C4-2B (cell line): Measurements from ENCODE around the gene TP73.

Experiments used
- H3K27ac ChIP-seq: fragments of 450-650 bp; 2 replicates; pipeline ENCODE4 v1.5.1; 2017
- ZFX ChIP-seq: fragments of 450-650 bp; IDR thresholded peaks from 2 replicates; pipeline ENCODE4 v1.6.1; 2017
- TF ChIP-seq, protein P1 (sequence below): fragments of 450-650 bp; conservative IDR thresholded peaks from 2 replicates; pipeline ENCODE4 v1.5.1; 2017; ENCODE audit warnings: mild to moderate bottlenecking

The TP73 gene

DNA sequence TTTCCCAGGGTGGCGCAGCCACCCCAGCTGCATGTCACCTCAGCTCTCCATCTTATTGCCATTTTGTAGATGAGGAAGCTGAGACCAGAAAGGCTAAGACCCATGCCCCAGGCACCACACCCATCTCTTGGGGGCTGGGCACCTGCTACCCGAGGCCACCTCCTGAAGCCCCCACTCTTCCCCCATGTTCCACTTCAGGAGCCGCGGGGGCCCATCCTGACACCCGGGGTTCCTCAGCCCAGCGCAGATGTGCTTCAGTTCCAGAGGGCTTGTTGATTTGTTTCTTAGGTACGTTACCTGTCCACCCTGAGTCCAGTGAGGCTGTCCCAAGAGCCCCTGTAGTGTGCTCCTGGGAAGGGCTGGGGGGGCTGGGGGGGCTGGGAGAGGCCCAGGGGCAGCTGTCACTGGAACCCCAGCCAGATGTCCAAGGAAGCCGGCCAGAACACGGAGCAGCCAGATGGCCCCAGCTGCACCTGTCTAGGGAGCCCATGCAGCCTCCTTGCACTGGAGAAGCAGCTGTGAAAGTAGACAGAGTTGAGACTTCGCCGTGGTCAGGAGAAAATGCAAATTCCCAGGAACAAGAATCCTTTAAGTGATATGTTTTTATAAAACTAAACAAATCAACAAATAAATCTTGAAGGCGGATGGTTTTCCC lies 82.8 kb downstream of the TP73 start:
- TF ChIP-seq, protein P1, sequence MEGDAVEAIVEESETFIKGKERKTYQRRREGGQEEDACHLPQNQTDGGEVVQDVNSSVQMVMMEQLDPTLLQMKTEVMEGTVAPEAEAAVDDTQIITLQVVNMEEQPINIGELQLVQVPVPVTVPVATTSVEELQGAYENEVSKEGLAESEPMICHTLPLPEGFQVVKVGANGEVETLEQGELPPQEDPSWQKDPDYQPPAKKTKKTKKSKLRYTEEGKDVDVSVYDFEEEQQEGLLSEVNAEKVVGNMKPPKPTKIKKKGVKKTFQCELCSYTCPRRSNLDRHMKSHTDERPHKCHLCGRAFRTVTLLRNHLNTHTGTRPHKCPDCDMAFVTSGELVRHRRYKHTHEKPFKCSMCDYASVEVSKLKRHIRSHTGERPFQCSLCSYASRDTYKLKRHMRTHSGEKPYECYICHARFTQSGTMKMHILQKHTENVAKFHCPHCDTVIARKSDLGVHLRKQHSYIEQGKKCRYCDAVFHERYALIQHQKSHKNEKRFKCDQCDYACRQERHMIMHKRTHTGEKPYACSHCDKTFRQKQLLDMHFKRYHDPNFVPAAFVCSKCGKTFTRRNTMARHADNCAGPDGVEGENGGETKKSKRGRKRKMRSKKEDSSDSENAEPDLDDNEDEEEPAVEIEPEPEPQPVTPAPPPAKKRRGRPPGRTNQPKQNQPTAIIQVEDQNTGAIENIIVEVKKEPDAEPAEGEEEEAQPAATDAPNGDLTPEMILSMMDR = no peak
- no peak for TF ChIP-seq ZFX
- no peak overlapping the region for H3K27ac ChIP-seq

DNA sequence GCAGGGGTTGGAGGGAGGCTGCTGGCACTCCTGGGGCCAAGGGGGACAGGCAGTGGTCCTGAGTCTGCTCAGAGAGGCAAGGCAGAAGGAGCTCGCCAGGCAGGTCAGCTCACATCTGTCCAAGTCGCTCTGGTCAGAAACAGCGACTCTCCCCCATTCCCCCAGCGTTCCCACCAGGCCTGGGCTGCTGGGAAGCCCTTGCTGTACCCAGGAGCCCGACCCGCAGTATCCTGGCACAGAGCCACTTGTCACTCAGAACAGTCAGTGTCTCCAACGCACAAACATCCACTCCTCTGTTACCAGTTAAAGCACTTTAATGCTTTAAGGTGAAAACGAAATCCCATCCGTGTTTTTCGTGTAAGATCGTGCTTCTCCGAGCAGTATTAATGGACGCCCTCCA lies 83.4 kb downstream of the TP73 start:
- no peak overlapping the region for H3K27ac ChIP-seq
- TF ChIP-seq, protein P1 = no peak
- no peak for TF ChIP-seq ZFX

DNA sequence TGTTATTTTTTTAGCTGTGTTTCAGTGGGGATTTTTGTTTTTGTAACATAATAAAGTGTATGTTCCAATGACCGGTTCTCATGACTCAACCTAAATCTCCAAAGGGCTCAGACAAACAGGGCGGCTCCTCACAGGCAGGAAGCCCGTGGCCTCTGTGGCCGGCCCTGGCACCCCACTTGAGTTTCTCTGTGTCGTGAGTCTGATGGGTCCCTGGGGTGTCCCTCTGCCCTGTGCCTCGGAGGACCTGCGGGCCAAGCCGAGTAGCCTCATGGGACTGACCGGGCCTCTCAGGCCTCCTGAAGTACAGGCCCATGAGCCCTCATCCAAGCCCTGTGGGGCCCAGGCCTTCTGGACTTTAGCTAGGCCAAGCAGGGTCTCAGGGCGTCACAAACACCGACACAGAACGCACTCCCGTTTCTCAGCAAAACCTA lies 83.8 kb downstream of the TP73 start:
- no peak for TF ChIP-seq ZFX
- TF ChIP-seq, protein P1 = no peak
- no peak overlapping the region for H3K27ac ChIP-seq

DNA sequence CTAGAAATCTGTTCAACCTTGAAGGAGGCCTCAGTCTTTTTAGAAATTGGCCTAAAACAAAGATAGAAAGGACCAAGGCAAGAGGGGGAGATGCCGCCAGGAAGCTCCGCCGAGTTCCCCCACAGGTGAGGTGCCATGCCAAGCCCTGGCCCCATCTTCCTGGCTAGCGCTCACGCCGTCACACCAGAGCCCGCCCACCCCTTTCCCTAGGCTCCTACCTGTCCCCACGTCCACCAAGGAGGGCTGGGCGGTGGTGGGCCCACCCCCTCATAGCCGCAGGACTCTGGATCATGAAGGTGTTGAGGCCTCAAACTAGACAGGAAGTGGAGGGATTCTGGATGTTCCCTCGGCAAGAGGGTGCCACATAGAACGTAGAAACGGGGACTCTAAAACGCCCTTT lies 84.4 kb downstream of the TP73 start:
- H3K27ac ChIP-seq = no peak overlapping the region
- TF ChIP-seq ZFX = no peak
- TF ChIP-seq, protein P1 = no peak

DNA sequence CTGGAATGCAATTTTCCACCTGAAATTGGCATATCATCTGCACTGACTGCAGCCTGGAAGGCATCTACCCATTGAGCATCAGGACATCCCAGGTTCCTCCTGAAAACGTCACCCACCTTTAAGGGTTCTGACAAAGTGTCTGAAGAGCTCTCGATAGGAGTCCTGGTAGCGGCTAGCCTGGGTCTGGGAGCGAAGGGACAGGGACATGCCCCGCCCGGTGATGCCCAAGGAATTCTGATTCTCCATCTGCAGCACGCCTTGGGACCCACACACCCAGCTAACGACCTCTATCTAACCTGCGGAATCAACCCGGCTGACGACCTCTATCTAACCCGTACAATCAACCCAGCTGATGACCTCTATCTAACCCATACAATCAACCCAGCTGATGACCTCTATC lies 86.6 kb downstream of the TP73 start:
- TF ChIP-seq ZFX = no peak
- no peak overlapping the region for H3K27ac ChIP-seq

DNA sequence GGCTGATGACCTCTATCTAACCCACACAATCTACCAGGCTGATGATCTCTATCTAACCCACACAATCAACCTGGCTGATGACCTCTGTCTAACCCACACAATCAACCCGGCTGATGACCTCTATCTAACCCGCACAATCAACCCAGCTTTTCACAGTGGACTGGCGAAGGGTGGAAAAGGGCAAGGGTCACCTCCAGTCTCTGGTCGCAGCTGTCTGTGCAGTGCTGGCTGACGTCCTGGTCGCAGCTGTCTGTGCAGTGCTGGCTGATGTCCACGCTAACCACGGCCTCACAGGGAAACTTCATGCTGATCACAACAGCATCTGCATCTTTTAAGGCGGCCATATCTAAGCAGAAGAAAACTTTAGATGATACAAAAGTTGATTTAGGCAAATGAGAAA lies 87.7 kb downstream of the TP73 start:
- no peak overlapping the region for H3K27ac ChIP-seq
- no peak for TF ChIP-seq ZFX
- TF ChIP-seq, protein P1 = no peak

DNA sequence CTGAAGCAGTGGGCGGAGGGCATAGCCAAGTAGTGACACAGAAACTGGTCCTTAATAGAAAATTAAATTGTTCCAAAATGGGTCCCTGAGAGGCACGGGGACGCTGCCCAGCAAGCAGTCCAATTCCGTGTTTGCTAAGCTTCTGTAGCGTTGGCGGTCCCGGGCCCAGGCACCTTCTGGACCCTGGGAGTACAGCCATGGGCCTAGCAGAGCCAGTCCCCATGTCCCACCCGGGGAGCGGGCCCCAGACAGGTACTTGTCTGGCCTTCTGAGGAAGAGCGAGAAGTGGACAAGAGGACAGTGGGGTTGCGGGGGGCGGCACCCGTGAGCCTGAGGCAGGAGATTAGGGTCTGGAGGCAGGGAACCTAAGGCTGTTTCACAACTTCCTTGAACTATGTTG lies 88.4 kb downstream of the TP73 start:
- no peak overlapping the region for H3K27ac ChIP-seq
- TF ChIP-seq ZFX = no peak
- TF ChIP-seq, protein P1 = no peak
